ENCODE measurements around the gene MORC4. TPM values are rescaled to one million over a fixed set of nuclear protein-coding genes. Genes with fewer than 3 reads are reported as not detected.

The MORC4 gene
- total and polyA plus RNA-seq, 8 donors: 1.3 to 33.8 (median 6.6) TPM

- peak in 1 of 2 donors; percentile 25 for DNase-seq
- TF ChIP-seq POLR2A (IDR thresholded peaks at IDR 0.05) (no peak), EP300 (IDR thresholded peaks at IDR 0.05) (no peak), CTCF (IDR thresholded peaks at IDR 0.05) (no peak), POLR2AphosphoS5 (IDR thresholded peaks at IDR 0.05) (no peak)
- intact Hi-C loops (cut with DNase I; ENCODE audit: low total_unique reads): no loop called here
- peaks cover 0 to 2% (median 0%) of the 10 kb centered on the region in 4 donors for H3K36me3 ChIP-seq
- no peak overlapping the region for H3K27ac ChIP-seq
- H3K27me3 ChIP-seq: peaks cover 0 to 14% (median 0%) of the 10 kb centered on the region in 3 donors
- peaks cover 0 to 12% (median 4%) of the 10 kb centered on the region in 4 donors for H3K4me1 ChIP-seq
- H3K9me3 ChIP-seq: no peaks in the 10 kb centered on the region
- WGBS, 5 donors: 53 to 81% (median 65%) methylated on average over 4 of the region's 4 CpGs
- H3K4me3 ChIP-seq: no peak overlapping the region
Observed at GRCh38 chrX:106932492-106932923, 67.5 kb downstream of the MORC4 start.

GRCh38 chrX:106931831-106932491, 68.1 kb downstream of the MORC4 start:
- Histone ChIP-seq H3K36me3 (no peaks in the 10 kb centered on the region), H3K4me3 (no peak overlapping the region), H3K4me1 (peaks cover 0 to 12% (median 4%) of the 10 kb centered on the region in 4 donors), H3K9me3 (no peaks in the 10 kb centered on the region), H3K27me3 (peaks cover 0 to 14% (median 0%) of the 10 kb centered on the region in 3 donors), H3K27ac (no peak overlapping the region)
- no peak for DNase-seq
- TF ChIP-seq POLR2A (IDR thresholded peaks at IDR 0.05): no peak
- TF ChIP-seq POLR2AphosphoS5 (IDR thresholded peaks at IDR 0.05): no peak
- no peak for TF ChIP-seq EP300 (IDR thresholded peaks at IDR 0.05)
- TF ChIP-seq CTCF (IDR thresholded peaks at IDR 0.05): no peak
- 68 to 97% (median 76%) methylated on average over 3 of the region's 3 CpGs for WGBS, 5 donors
- intact Hi-C loops (cut with DNase I; ENCODE audit: low total_unique reads): no loop called here

GRCh38 chrX:106928227-106928626, 71.8 kb downstream of the MORC4 start:
- no peak for TF ChIP-seq POLR2A (IDR thresholded peaks at IDR 0.05)
- no peak for TF ChIP-seq POLR2AphosphoS5 (IDR thresholded peaks at IDR 0.05)
- no peak for TF ChIP-seq CTCF (IDR thresholded peaks at IDR 0.05)
- TF ChIP-seq EP300 (IDR thresholded peaks at IDR 0.05): no peak
- Histone ChIP-seq H3K9me3 (no peaks in the 10 kb centered on the region), H3K27me3 (peaks cover 0 to 14% (median 0%) of the 10 kb centered on the region in 3 donors), H3K36me3 (no peaks in the 10 kb centered on the region), H3K27ac (no peak overlapping the region), H3K4me3 (no peak overlapping the region), H3K4me1 (peaks cover 0 to 7% (median 3%) of the 10 kb centered on the region in 4 donors)
- DNase-seq: no peak
- intact Hi-C loops (cut with DNase I; ENCODE audit: low total_unique reads): no loop called here
- WGBS, 5 donors: 76 to 95% (median 93%) methylated on average over 3 to 4 of the region's 4 CpGs

GRCh38 chrX:106927700-106928099, 72.3 kb downstream of the MORC4 start:
- no peak overlapping the region for H3K4me3 ChIP-seq
- H3K36me3 ChIP-seq: no peaks in the 10 kb centered on the region
- peak in 1 of 2 donors; percentile 65 for DNase-seq
- no peak overlapping the region for H3K27ac ChIP-seq
- peaks cover 0 to 14% (median 0%) of the 10 kb centered on the region in 3 donors for H3K27me3 ChIP-seq
- peaks cover 0 to 2% (median 0%) of the 10 kb centered on the region in 4 donors for H3K4me1 ChIP-seq
- no peaks in the 10 kb centered on the region for H3K9me3 ChIP-seq
- intact Hi-C loops (cut with DNase I; ENCODE audit: low total_unique reads): no loop called here
- 33 to 67% (median 36%) methylated on average over 5 of the region's 5 CpGs for WGBS, 5 donors
- no peak for TF ChIP-seq POLR2A (IDR thresholded peaks at IDR 0.05)
- peak in 1 of 3 donors; percentile 18 for TF ChIP-seq POLR2AphosphoS5 (IDR thresholded peaks at IDR 0.05)

GRCh38 chrX:106927023-106927422, 73.0 kb downstream of the MORC4 start:
- intact Hi-C loops (cut with DNase I; ENCODE audit: low total_unique reads): no loop called here
- Histone ChIP-seq H3K4me3 (no peak overlapping the region), H3K4me1 (no peaks in the 10 kb centered on the region), H3K27ac (no peak overlapping the region), H3K27me3 (peaks cover 0 to 10% (median 0%) of the 10 kb centered on the region in 3 donors), H3K36me3 (no peaks in the 10 kb centered on the region), H3K9me3 (no peaks in the 10 kb centered on the region)
- DNase-seq: no peak
- 82 to 95% (median 90%) methylated on average over 3 of the region's 3 CpGs for WGBS, 5 donors
- TF ChIP-seq EP300 (IDR thresholded peaks at IDR 0.05) (no peak), POLR2A (IDR thresholded peaks at IDR 0.05) (no peak), POLR2AphosphoS5 (IDR thresholded peaks at IDR 0.05) (no peak), CTCF (IDR thresholded peaks at IDR 0.05) (no peak)
